Panc1 (cell line): ENCODE data around the gene CYB5A. TPM values are rescaled to one million over a fixed set of nuclear protein-coding genes. Genes with fewer than 3 reads are reported as not detected.

Experiments used
- ATAC-seq: fragments of 200-7000 bp; cut with Tn5 transposase; 2 replicates; pipeline ENCODE4 v1.9.1; 2020; ENCODE audit warnings: mild to moderate bottlenecking, moderate library complexity
- BruUV-seq: library from RNA; stranded (reverse); fragments of 400-500 nt; replicated peaks from 2 replicates; lab custom pipeline; 2021; lab: Mats Ljungman, UMichigan
- CTCF ChIA-PET: fragments of 300-600 bp; sonication (Branson Sonifier 250); formaldehyde crosslinking; loops from one replicate; lab custom pipeline; 2022; ENCODE audit warnings: antibody characterized with exemption; lab: Charles Lee
- POLR2A ChIA-PET: fragments of 300-600 bp; sonication (Branson Sonifier 250); formaldehyde crosslinking; loops from one replicate; lab custom pipeline; 2022; ENCODE audit warnings: antibody characterized with exemption; lab: Charles Lee
- DNase-seq: peaks from one replicate; pipeline ENCODE4 v3.0.0-alpha.2; 2010; ENCODE audit warnings: low read depth, low spot score
- H3K27ac ChIP-seq: 2 replicates; pipeline ENCODE4 v1.5.1; 2011; ENCODE audit warnings: mild to moderate bottlenecking, low read length, inconsistent platforms
- H3K27me3 ChIP-seq: fragments of 200-500 bp; sonication (Bioruptor generic); 2 replicates; pipeline ENCODE4 v1.6.0; 2014; ENCODE audit warnings: low read length, inconsistent platforms; ENCODE audit not compliant: control insufficient read depth, insufficient read depth
- H3K36me3 ChIP-seq: fragments of 200-500 bp; sonication (Bioruptor generic); 2 replicates; pipeline ENCODE4 v1.5.1; 2014; ENCODE audit warnings: inconsistent platforms, mild to moderate bottlenecking, low read length, moderate library complexity; ENCODE audit not compliant: control insufficient read depth, insufficient read depth
- H3K4me1 ChIP-seq: 2 replicates; pipeline ENCODE4 v1.5.1; 2011; ENCODE audit warnings: inconsistent platforms, mild to moderate bottlenecking, low read length, moderate library complexity; ENCODE audit not compliant: control insufficient read depth, insufficient read depth
- H3K4me3 ChIP-seq, 2 experiments: 2 replicates each; pipeline ENCODE4 v1.5.1; 2011 to 2012; ENCODE audit warnings: low read depth in 2 of 2, low read length in 2 of 2, mild to moderate bottlenecking in 2 of 2, inconsistent platforms in 1 of 2, moderate library complexity in 1 of 2
- H3K9me3 ChIP-seq: fragments of 200-500 bp; sonication (Bioruptor generic); 2 replicates; pipeline ENCODE4 v1.5.1; 2014; ENCODE audit warnings: low read depth, mild to moderate bottlenecking, inconsistent platforms, low read length, moderate library complexity; ENCODE audit not compliant: control insufficient read depth, insufficient read depth
- POLR2AphosphoS5 ChIP-seq: IDR thresholded peaks from 2 replicates; pipeline ENCODE4 v1.6.1; 2012; ENCODE audit warnings: mild to moderate bottlenecking, low read depth, low read length, moderate library complexity
- SIN3A ChIP-seq: IDR thresholded peaks from 2 replicates; pipeline ENCODE4 v1.6.1; 2012; ENCODE audit warnings: low read depth, mild to moderate bottlenecking, low read length, moderate library complexity, borderline replicate concordance; ENCODE audit not compliant: insufficient read depth
- TCF7L2 ChIP-seq: IDR thresholded peaks from 2 replicates; pipeline ENCODE4 v1.6.1; 2011; ENCODE audit warnings: mild to moderate bottlenecking, low read depth, low read length, inconsistent platforms
- in situ Hi-C: cut with HindIII; loops from 2 replicates; pipeline ENCODE4 v1.10.0; 2016; ENCODE audit warnings: low sequenced_read_pairs, low pct_unique_long_range_greater_than_20kb
- intact Hi-C: fragments of 100-400 bp; cut with micrococcal nuclease; formaldehyde crosslinking; loops from one replicate; pipeline ENCODE4 v1.10.0; 2022; ENCODE audit not compliant: unreplicated experiment
- total RNA-seq: library from RNA; stranded (reverse); gene quantifications from one replicate; pipeline ENCODE4 v1.2.1, GENCODE V29; 2021; ENCODE audit not compliant: unreplicated experiment
- TF ChIP-seq, protein P1 (sequence below): fragments of 450-650 bp; IDR thresholded peaks from 2 replicates; pipeline ENCODE4 v1.5.1; 2017; ENCODE audit warnings: mild to moderate bottlenecking
- TF ChIP-seq, protein P2 (sequence below), 2 experiments: IDR thresholded peaks; 2 replicates each; pipeline ENCODE4 v1.6.1; 2011 to 2012; ENCODE audit warnings: low read depth in 2 of 2, control low read depth in 1 of 2, low read length in 1 of 2, mild to moderate bottlenecking in 1 of 2, moderate library complexity in 1 of 2; ENCODE audit not compliant: insufficient read depth in 1 of 2

CYB5A gene
- total RNA-seq, 1 experiment from 2014 or later: 51.3 TPM

DNA sequence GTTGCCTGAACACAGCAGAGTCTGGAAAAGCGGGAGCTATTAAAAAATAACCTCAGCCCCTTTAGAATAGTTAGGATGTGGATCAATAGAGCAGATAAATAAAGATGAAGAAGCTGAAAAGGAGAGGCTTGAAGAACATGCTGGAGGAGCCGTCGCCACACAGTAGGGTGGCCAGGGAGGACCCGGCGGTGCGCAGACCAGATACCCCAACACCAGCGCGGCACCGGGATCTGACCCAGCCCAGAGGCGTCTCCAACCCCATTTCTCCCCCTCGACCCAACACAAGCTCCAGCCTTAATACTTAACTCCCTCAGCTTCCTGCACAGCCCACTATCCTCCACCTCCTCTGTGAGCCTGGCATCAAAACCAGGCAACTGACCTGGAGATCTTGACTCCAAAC, 16.0 kb downstream of the CYB5A start:
- Histone ChIP-seq H3K27me3 (no peaks in the 10 kb centered on the region), H3K36me3 (no peaks in the 10 kb centered on the region), H3K9me3 (no peaks in the 10 kb centered on the region), H3K4me3 (no peak overlapping the region), H3K4me1 (no peaks in the 10 kb centered on the region), H3K27ac (no peak overlapping the region)
- TF ChIP-seq, protein P1, sequence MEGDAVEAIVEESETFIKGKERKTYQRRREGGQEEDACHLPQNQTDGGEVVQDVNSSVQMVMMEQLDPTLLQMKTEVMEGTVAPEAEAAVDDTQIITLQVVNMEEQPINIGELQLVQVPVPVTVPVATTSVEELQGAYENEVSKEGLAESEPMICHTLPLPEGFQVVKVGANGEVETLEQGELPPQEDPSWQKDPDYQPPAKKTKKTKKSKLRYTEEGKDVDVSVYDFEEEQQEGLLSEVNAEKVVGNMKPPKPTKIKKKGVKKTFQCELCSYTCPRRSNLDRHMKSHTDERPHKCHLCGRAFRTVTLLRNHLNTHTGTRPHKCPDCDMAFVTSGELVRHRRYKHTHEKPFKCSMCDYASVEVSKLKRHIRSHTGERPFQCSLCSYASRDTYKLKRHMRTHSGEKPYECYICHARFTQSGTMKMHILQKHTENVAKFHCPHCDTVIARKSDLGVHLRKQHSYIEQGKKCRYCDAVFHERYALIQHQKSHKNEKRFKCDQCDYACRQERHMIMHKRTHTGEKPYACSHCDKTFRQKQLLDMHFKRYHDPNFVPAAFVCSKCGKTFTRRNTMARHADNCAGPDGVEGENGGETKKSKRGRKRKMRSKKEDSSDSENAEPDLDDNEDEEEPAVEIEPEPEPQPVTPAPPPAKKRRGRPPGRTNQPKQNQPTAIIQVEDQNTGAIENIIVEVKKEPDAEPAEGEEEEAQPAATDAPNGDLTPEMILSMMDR: no peak
- TF ChIP-seq, protein P2, sequence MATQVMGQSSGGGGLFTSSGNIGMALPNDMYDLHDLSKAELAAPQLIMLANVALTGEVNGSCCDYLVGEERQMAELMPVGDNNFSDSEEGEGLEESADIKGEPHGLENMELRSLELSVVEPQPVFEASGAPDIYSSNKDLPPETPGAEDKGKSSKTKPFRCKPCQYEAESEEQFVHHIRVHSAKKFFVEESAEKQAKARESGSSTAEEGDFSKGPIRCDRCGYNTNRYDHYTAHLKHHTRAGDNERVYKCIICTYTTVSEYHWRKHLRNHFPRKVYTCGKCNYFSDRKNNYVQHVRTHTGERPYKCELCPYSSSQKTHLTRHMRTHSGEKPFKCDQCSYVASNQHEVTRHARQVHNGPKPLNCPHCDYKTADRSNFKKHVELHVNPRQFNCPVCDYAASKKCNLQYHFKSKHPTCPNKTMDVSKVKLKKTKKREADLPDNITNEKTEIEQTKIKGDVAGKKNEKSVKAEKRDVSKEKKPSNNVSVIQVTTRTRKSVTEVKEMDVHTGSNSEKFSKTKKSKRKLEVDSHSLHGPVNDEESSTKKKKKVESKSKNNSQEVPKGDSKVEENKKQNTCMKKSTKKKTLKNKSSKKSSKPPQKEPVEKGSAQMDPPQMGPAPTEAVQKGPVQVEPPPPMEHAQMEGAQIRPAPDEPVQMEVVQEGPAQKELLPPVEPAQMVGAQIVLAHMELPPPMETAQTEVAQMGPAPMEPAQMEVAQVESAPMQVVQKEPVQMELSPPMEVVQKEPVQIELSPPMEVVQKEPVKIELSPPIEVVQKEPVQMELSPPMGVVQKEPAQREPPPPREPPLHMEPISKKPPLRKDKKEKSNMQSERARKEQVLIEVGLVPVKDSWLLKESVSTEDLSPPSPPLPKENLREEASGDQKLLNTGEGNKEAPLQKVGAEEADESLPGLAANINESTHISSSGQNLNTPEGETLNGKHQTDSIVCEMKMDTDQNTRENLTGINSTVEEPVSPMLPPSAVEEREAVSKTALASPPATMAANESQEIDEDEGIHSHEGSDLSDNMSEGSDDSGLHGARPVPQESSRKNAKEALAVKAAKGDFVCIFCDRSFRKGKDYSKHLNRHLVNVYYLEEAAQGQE (IDR thresholded peaks at IDR 0.05; ENCODE audit: insufficient read depth in 1 of 2, low read depth in 2 of 2, low read length in 1 of 2): no peak
- TF ChIP-seq POLR2AphosphoS5 (no peak), SIN3A (no peak), TCF7L2 (no peak)
- BruUV-seq: no TSS peak
- in situ Hi-C loops: no loop called here
- POLR2A ChIA-PET: no interaction called here
- intact Hi-C loops: no loop called here
- ATAC-seq: no peak
- CTCF ChIA-PET: no interaction called here
- no peak for DNase-seq

DNA sequence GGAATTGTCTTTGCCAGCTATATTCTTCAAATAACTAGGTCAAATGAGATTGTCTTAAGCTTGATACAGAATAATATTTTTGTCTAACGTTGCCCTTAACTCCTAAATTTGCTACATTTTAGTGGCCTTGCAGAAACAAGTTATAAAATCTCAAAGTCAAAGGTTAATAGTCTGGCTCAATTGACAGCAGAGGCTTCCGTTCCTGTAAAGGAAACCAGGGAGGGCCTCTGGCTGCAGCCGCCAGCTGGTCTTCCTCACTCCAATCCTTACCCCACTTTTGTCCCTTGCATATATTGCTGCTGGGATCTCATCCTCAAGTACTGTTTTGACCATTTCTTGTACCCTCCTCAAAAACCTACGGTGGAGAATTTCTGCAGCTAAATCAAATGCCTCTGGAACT, 17.1 kb downstream of the CYB5A start:
- BruUV-seq: no TSS peak
- H3K4me1 ChIP-seq: no peaks in the 10 kb centered on the region
- CTCF ChIA-PET: no interaction called here
- H3K4me3 ChIP-seq: no peak overlapping the region
- ATAC-seq: no peak
- POLR2A ChIA-PET: no interaction called here
- H3K27me3 ChIP-seq: no peaks in the 10 kb centered on the region
- TF ChIP-seq TCF7L2 (no peak), SIN3A (no peak), POLR2AphosphoS5 (no peak)
- TF ChIP-seq, protein P2 (IDR thresholded peaks at IDR 0.05; ENCODE audit: insufficient read depth in 1 of 2, low read depth in 2 of 2, low read length in 1 of 2): no peak
- TF ChIP-seq, protein P1: no peak
- intact Hi-C loops (no loop called here), in situ Hi-C loops (no loop called here)
- H3K9me3 ChIP-seq: no peaks in the 10 kb centered on the region
- no peaks in the 10 kb centered on the region for H3K36me3 ChIP-seq
- H3K27ac ChIP-seq: no peak overlapping the region
- DNase-seq: no peak
